GM18502 (cell line): ENCODE data around the gene PKP4.
"Not testable (repeated sequence)": the region's sequence is repeated elsewhere in the genome, so short reads cannot be mapped to it uniquely, and the experiment has no call there.

ENCODE experiments used
- ATAC-seq: cut with Tn5 transposase; IDR thresholded peaks from one replicate; pipeline ENCODE4 v1.9.1; 2021; ENCODE audit warnings: mild to moderate bottlenecking; ENCODE audit not compliant: unreplicated experiment, poor library complexity

Gene PKP4

DNA sequence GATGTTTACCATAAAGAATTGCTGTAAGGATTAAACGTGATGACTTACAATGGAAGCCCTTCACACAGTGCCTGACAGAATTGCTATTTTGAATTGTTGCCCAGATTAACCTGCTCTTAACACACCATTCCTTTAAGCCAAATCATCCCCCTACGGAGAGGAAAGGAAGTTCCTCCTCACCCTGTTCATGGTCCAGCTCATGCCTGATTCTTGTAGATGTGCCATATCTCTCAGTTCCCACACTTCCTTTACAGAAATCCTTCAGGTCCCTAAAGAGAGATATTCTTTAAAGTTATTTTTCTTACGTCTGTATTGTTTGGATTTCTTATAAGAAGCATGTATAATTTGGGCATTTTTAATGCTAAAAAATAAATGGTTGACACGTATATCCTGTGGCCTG, 210.8 kb downstream of the PKP4 start:
- no peak for ATAC-seq

DNA sequence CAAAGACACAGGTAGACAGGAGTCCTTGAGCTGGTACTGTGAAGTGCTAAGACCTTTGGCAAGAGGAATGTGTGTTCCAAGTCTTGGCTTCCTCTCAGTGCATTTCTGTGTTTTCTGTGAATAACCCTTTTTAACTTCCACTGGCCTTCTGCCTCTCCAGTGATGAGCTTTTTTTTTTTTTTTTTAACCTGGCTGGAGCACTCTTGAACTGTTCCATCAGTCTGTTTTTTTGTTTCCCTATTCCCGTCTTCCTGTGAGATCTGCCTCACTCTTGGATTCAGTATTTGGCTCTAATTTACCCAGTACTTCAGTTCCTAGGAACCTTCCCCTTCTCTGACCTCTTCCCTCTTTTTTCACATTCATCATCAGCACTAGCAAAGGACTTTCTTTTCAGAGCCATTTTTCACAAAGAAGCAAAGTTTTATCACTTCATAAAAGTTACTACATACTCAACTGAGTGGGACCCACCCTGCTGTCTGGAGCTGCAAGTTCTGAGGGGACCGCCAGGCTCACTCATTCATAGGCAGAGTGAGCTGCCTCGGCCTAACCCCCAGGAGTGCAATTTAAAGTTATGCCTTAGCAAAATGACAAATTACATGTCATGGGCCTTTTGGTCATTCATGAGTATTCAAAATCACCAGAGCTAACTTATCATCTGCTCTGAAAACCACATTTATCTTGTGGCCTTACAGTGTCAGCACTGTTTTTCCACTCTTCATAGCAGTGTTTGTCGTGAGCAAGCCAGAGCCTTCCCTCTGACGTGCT, 211.4 kb downstream of the PKP4 start:
- no peak for ATAC-seq

DNA sequence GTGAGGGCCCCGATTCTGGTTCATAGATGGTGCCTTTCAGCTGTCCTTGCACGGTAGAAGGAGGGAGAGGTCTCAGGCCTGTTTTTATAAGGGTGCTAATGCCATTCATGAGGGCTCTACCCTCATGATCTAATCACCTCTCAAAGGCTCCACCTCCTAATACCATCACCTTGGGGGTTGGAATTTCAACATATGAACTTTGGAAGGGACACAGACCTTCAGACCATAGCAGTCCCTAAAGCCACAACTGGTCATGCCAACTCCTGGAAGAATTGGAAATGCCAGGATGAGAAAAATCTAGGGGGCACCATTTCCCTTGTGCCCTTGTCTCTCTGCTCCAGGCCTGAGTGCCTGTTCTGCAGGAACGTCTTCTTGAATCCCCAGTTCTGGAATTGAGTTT, 213.5 kb downstream of the PKP4 start:
- no peak for ATAC-seq

GRCh38 chr2:158671360-158672245, 214.9 kb downstream of the PKP4 start:
- no peak for ATAC-seq

DNA sequence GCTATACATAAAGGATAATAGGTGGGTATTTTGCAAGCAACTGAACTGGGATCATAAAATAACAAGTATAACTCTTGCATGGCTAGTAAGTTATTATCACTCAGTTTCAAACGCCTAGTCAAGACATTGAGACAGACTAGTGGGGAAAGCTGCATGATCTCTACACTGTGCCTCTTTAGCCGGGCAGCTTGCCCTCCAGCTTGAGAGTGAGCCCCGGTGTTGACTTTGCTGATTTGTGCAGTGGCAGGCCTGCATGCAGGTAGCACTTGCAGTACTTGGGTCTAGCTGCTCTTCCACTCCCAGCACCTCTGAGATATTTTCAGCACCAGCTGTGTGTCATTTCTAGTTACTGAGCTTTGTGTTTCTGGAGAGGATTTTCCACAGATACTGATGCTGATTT, 219.5 kb downstream of the PKP4 start:
- ATAC-seq = no peak

GRCh38 chr2:158676696-158677095, 219.9 kb downstream of the PKP4 start:
- no peak for ATAC-seq

- ATAC-seq = no peak
Measured at GRCh38 chr2:158677542-158677941, 220.8 kb downstream of the PKP4 start.

DNA sequence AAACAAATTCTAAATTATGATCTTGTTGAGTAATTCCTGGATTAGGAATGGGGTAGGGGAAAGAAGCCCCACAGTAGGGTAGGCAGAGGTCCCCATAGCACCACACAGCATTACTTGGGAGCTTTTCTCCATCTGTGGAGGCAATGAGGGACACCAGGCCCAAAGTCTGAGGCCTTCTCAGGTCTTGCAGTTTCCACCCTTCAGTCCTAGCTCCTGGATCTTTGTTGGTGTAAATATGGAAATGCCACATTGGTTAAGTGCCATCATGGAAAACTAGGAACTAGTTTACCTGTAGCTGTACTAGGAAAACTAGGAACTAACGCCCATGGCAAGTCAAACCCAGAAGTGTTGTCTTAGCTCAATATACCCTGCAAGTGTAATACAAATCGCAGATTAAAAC, 225.1 kb downstream of the PKP4 start:
- ATAC-seq = no peak

DNA sequence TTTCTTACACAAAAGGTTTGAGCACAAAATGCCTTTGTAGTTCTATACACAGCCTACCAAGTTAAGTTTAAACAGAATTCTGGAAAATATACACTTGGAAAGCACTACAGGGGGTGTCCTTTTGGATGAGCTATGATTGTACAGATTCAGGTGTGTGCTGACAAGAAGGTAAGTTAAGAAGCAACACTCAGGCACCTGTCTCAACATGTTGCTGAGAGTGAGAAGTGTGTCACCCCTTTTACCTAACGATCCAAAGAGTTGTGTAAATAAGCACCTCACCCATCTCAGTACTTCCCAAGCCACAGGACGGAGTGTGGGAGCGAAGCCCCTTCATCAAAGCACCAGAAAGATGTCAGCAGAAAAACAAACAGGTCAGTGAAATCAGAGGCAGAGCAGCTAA, 228.9 kb downstream of the PKP4 start:
- no peak for ATAC-seq

DNA sequence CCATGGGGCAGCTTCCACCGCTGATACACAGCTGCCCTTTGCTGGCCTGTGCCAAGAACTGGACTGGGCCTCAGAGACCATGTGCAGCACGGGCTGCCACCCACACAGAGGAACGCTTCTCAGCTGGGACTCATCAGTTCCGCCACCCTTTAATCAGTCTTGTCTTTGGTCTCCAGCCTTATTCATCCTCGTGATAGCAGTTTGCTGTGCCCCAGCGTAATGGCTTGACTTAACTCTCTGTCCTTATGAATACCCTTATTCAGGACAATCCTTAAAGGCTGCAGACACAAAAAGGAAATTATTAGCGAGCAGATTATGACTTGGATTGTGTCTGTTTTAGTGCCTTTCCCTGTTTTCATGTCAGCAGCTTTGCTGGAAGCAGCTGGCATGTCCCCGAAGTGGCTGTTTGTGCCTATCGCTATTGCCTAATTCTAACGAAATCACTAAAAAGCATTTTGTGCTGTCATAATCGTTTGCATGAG, 229.5 kb downstream of the PKP4 start:
- no peak for ATAC-seq

DNA sequence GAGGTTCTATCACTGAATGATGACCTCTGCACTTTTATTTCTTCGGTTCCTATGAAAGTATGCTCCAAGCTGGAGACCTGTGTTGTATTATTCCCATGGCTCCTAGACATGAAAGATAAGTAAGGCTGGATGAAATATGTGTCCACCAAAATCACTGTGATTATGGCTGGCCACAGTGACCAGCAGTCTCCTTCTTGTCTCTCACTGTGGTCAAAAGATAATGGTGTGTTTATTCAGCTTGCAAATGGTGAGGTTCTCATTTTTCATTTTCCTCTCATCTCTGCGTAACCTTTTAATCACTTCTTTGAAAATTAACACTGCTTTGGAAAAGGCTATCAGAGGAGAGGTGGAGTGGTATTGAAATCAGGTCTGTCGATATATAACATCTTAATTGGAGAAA, 230.6 kb downstream of the PKP4 start:
- ATAC-seq = no peak

DNA sequence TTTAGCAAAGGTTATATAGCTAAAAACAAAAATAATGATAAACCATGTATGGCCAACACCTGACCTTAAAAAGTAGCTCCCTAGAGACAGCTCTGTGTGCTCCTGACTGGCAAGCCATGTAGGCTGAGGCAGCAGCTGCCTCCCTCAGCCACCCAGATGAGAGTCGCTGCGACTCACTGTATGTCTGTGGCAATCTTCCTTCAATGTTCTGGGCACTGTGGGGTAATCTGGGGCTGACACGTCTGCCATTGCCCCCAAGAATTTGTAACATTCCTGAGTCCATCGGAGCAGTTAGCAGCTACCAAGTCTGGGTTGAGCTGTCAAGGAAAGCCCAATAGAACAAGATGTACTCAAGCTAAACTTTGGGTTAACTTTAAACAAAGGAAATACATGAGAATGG, 232.0 kb downstream of the PKP4 start:
- ATAC-seq = no peak

DNA sequence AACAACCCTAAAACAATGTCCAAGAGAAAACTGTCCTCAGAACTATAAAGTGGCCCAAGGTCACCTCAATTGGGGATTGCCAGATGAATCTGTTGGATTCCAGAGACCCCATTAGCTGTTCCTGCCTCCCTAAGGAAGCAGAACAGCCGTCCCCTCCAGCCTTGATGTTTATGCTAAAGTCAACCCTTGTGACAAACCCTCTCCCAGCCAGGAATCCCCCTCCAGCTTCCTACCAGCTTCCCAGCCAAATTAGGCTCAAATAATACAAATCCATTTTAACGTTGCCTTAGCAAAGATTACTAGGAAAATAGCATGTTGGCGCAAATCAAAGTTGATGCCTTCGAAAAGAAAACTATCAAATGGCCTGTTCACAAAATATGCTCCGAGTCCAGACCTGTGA, 232.6 kb downstream of the PKP4 start:
- ATAC-seq = no peak

- no peak for ATAC-seq
Measured at GRCh38 chr2:158690823-158691222, 234.1 kb downstream of the PKP4 start.

GRCh38 chr2:158691619-158692018, 234.9 kb downstream of the PKP4 start:
- ATAC-seq = no peak

DNA sequence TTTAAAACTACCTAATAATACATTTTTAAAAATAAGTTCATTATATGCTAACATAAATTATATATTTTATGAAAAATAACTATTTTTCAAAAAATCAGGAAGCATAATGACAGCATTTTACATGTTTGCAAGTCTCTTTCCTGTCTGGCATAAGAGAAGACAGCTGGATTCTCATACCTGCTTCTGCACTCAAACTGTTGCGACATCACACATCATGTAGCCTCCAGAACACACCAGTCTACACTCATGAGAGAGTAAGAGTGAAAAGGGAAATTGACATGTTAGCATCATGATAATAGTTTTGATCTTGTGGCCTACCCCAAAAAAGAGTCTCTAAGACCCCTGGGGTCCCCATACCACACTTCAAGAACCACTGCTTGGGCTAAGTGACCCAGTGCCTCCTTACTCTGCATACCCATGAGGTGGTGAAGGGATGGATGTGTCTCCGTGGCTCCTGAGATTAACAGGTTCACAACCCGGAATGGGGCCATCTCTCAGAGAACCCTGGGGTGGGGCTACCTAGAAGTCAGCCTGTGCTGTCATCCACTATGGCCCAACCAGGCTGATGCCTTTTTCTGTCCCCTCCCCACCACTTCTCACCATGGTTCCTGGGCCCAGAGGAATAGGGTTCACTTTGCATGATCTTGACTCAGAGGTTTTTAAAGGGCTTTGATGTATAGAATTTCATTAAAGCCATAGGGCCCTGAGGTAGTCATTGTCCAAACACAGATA, 235.8 kb downstream of the PKP4 start:
- ATAC-seq = no peak

DNA sequence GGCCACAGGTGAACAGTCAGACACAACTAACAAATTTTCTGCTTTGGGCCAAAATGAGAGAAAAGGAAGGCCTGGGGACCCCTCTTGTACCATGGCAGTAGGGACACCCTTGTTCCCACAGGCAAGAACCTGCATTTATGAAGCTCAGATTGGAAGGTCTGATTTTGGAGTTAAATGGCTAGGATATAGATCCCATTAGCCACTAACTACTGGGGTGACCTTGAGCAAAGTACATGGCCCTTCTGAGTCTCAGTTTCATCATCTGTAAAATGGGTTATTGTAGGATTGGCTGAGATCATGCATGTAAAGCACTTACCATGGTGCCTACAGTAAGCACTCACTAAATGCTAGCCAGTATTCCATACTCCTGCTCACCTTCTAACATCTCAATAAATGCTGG, 236.7 kb downstream of the PKP4 start:
- no peak for ATAC-seq

- no peak for ATAC-seq
Measured at GRCh38 chr2:158695305-158695704, 238.6 kb downstream of the PKP4 start.

- not testable (repeated sequence) for ATAC-seq
Measured at GRCh38 chr2:158695744-158696143, 239.0 kb downstream of the PKP4 start.

- ATAC-seq = no peak
Measured at GRCh38 chr2:158699323-158699722, 242.6 kb downstream of the PKP4 start.

GRCh38 chr2:158701101-158701500, 244.3 kb downstream of the PKP4 start:
- ATAC-seq = no peak
